HG02588 (cell line): ENCODE data around the gene PPP2R3B.
"Not testable (repeated sequence)": the region's sequence is repeated elsewhere in the genome, so short reads cannot be mapped to it uniquely, and the experiment has no call there.

ENCODE experiments used
- ATAC-seq: cut with Tn5 transposase; IDR thresholded peaks from one replicate; pipeline ENCODE4 v1.9.1; 2021; ENCODE audit warnings: mild to moderate bottlenecking, moderate library complexity; ENCODE audit not compliant: unreplicated experiment

Gene PPP2R3B

DNA sequence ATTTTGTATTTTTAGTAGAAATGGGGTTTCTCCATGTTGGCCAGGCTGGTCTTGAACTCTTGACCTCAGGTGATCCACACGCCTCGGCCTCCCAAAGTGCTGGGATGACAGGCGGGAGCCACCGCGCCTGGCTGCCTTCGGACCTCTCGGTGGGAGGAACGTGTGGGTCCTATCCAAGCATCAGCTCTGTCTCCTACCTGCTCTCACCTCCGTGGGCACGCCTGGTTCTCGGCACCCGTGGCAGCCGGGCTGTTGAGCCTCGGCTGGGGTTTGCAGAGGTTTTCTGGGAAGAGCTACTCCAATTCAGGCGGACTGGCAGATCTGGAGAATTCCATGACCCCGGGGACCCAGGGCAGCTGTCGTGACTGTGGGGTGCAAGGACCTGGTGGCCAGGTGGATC is 23.6 kb upstream of the PPP2R3B start:
- ATAC-seq, result no peak

DNA sequence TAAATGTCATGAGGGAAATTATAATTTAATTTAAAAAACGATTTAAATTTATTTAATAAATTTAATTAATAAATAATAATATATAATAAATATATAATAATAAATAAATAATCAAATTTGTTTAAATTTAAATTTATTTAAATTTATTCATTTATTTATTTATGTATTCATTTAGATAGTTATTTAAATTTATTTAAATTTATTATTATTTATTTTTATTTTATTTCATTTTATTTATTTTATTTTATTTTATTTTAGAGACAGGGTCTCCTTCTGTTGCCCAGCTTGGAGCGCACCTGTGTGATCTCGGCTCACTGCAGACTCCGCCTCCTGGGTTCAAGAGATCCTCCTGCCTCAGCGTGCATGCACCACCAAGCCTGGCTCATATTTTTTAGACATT is 18.4 kb upstream of the PPP2R3B start:
- no peak for ATAC-seq

DNA sequence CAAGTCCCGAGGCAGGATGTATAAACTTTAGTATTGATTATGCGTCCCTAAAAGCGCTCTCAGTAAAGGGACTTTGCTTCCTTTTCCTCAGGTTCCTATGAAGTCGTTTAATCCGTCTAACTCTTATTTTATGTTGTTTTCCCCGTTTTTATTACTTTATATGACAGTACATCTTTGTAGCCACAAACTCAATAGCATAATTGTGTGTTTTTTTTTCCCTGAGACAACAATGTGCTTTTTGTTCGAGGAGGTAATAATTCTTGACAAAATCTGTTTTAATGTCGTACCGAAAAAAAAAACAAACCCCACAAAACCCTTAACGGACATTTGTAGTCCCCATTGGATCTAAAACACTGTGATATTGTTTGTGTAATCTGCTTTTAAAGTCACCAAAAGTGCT is 17.9 kb upstream of the PPP2R3B start:
- ATAC-seq, result no peak

DNA sequence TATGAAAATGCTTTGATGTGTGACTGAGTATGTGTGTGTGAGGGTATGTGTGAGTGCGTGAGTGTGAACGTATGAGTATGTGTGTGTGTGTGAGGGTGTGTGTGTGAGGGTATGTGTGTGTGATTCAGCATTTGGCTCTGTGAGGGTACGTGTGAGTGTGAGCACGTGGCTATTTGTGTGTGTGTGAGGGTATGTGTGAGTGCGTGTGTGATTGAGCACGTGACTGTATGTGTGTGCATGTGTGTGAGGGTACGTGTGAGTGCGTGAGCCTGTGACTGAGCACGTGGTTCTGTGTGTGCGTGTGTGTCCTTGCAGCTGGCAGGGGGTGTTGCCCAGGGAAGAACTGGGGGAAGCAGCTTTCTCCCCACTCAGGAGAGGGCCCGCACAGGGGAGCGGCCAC is 16.1 kb upstream of the PPP2R3B start:
- ATAC-seq, result no peak

DNA sequence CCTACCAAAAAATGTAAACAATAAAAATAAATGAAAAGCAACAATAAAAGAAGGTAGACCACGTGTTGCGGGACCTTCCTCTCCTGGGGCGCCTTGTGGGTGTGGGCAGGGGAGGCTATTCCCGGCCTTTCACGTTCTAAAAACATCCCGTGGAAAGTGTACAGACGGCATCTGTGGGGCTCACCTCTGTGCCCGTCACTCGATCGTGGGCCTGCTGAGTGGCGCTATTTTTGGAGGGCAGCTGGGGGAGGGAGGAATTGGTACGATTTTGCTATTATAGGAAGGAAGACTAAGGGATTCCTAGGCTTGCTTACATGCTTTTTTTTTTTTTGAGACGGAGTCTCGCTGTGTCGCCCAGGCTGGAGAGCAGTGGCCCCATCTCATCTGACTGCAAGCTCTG is 13.6 kb upstream of the PPP2R3B start:
- ATAC-seq, result no peak

DNA sequence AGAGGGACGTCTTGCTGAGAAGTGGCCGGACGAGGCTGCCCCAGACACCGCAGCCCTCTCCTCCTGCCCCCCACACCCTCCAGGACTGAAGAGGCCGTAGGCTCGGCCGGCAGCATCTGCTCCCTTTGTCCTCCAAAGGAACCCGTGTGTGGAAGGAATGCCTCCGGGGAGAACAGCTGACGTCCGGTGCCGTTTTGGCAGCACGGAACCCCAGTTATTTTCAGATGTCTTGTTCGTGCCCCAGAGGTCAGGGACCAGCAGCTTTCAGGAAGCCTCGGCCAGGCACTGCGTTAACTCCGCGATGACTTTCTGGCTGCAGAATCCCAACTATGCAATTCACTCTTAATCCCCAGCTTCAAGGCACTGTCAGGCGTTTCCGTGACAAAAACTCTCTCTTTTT is 10.9 kb upstream of the PPP2R3B start:
- no peak for ATAC-seq

DNA sequence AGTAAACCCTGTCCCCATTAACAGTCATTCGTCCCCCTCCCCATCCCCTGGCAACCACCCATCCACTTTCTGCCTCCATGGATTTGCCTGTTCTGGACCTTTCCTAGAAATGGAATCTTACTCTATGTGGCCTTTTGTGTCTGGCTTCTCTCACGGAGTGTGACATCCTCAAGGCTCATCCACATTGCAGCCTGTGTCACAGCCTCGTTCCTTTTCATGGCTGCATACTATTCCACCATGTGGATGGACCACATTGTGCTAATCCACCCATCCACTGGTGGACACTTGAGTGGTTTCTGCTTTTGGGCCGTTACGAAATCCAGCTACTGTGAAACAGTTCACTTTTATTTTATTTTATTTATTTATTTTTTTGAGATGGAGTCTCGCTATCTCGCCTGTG is 8.1 kb upstream of the PPP2R3B start:
- ATAC-seq, result no peak

DNA sequence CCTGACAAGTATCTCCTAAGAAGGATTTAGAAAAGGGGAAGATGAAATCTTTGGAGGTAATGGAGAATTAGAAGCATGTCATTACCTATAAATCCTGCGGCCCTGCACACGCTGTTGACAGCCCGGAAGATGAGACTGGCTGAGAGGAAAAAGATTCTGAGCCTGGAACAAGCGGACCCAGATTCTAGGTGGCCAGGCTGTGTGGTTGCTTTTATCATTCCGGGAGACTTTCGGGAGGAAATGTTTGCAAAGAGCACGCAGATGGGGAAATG is 5.8 kb upstream of the PPP2R3B start:
- no peak for ATAC-seq

DNA sequence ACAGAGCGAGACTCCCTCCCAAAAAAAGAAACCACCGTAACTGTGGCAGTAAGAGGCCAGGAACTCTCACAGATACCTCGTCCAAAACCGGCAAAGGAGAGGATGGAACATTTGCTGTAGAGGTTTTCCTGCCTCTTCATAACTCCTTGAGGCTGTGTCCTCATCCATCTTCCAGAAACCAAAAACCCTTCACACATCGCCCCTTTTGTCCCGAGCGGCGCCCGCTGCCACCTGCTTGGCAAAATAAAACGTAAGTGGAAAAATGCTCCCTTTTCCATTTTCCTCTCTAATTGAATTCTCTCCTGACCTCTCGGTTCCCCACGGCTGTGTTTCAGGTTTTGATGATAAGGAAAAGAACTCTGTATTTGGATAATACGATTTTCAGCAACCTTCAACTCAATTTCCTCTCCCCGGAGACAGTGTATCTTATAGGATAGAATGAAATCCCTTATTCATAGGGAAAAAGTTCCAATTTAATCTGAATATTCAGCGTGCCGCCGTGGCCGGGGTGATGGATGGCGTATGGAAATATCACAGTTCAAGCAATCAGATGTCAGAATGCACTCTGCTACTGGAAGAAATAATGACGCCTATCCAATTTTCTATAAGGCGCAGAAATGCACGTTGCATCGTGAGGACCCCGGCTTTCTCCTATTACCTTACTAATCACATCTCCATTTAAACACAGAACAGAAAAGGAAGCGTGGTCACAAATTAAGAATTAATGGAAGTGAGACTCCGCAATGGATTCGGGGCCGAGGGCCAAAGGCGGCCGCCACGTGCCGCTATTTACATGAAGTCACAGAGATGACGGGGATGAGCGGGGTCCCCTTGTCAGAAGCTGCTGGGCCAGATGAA is 5.2 kb upstream of the PPP2R3B start:
- no peak for ATAC-seq

DNA sequence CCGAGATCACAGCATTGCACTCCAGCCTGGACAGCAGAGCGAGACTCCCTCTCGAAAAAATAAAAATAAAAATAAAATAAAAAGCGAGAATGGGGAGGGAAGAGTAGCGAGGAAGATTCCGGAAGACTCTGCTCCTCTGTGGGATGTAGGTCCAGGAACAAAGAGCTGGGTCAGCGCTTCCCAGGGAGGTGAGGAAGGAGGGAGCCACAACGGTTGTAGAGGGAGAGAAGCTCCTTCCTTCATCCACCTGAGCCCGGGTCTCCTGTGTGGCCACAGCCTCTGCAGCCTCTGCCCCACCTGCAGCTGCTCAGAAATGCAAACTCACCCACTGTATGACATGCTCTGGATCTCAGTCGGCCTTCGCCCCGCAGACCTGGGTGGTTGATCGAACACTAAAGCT is 3.8 kb upstream of the PPP2R3B start:
- no peak for ATAC-seq

DNA sequence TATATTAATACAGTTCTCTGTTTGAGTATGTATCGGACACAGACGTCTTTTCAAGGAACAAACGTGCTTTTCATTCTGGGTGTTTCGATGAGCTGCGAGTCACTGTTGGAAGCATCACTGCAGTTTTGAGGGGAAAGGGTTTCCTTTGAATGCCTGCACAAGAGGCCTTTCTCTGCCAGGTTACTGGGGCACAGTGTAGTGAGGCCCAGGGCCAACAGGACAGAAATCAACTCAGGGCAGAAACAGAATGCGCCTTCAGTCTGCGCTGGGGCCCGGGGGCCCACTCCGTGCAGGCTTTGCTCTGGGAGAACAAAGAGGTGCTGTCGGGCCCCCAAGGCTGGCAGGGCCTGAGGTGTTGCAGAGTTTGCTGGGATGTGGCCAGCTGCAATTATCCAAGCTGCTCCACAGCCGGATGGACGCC is 2.3 kb upstream of the PPP2R3B start:
- ATAC-seq, result no peak

DNA sequence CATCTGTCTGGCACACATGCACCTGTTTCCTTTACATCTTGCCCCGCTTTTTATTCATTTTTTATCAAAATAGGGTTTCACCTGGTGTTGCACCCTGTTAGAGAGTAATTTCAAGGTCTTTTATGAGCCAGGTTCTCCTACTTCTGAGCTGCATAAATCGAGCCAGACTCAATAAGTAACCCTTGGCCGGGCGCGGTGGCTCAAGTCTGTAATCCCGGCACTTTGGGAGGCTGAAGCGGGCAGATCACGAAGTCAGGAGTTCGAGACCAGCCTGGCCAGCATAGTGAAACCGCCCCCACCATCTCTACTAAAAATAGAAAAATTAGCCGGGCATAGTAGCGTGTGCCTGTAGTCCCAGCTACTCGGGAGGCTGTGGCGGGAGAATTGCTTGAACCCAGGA is 1.0 kb upstream of the PPP2R3B start:
- ATAC-seq, result no peak

DNA sequence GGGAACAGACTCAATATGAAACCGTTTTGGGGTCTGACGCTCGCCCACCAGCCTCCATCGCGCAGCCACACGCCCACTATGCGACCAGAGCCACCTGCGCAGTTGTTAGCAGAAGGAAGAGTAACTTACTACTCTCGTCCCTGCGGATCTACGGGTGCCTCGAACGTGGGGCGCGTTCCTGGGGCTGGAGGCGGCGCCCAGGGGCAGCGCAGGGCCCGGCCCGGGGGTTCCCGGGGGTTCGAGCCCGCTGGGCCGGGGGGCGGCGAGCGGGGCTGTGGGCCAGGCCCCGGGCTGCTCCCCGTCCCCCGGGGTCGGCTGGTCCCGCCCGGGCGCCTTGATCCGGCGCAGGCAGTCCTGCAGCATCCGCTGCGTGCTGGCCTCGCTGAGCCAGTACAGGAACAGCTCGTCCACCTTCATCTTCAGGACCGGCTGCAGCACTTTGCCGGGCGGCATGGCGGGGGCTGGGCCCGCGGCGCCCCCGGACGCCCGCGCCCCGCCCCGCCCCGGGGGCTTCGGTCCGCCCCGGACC is 404 bp downstream of the PPP2R3B start:
- ATAC-seq, result peak; percentile 31

DNA sequence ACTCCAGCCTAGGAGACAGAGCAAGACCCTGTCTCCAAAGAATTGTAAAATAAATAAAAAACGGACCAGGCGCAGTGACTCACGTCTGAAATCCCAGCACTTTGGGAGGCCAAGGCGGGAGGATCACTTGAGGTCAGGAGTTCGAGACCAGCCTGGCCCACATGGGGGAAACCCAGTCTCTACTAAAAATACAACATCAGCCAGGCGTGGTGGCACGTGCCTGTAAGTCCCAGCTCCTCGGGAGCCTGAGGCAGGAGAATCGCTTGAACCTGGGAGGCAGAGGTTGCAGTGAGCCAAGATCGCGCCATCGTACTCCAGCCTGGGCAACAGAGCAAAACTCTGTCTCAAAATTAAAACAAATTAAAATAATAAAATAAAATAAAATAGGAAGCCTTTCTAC is 971 bp downstream of the PPP2R3B start:
- not testable (repeated sequence) for ATAC-seq

DNA sequence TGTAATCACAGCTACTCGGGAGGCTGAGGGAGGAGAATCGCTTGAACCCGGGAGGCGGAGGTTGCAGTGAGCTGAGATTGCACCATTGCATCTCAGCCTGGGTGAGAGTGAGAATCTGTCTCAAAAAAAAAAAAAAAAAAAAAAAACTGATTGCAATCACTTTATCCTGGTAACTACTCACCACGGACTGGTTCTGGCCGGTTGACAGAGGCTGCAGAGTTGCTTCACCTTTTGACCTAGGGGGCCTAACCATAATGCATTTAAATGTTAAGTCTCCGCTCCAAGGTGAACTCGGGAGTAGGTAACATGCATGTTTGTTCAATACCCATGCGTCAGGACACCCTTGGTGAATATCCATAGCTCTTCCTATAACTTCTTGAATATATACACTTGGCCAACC is 1.8 kb downstream of the PPP2R3B start:
- ATAC-seq, result no peak

DNA sequence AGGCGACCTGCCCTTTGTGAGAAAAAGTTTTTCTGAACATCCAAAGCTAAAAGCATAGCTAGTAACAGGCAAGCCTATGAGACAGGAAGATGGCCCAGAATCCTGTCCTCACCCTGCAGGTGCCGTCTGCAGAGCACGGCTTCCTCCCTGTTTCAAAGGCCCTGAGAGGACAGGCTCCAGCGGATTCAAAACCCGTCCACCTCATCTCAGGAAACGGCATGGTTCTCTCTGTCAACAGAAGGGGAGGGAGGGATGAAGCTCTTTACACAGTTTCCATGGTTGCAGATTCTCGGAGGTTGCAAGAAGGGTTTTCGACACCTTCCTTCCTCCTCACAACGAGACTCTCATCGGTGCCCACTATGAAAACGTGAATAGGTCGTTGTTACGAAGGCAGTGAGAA is 8.3 kb downstream of the PPP2R3B start:
- no peak for ATAC-seq

DNA sequence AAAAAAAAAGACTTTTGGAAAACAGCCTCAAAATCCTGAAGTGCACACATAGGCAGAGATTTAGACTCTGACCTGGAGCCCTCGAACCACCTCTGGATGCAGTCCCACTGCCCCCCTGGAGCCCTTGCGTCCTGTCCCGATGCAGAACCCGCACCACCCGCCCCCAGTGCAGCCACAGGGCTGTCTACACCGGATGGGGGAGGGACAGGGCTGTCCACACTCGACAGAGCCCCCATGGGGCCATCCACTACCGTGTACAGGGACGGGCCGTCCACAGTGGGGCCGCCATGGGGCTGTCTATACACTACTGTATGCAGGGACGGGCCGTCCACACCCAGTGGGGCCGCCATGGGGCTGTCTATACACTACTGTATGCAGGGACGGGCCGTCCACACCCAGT is 10.5 kb downstream of the PPP2R3B start:
- not testable (repeated sequence) for ATAC-seq

DNA sequence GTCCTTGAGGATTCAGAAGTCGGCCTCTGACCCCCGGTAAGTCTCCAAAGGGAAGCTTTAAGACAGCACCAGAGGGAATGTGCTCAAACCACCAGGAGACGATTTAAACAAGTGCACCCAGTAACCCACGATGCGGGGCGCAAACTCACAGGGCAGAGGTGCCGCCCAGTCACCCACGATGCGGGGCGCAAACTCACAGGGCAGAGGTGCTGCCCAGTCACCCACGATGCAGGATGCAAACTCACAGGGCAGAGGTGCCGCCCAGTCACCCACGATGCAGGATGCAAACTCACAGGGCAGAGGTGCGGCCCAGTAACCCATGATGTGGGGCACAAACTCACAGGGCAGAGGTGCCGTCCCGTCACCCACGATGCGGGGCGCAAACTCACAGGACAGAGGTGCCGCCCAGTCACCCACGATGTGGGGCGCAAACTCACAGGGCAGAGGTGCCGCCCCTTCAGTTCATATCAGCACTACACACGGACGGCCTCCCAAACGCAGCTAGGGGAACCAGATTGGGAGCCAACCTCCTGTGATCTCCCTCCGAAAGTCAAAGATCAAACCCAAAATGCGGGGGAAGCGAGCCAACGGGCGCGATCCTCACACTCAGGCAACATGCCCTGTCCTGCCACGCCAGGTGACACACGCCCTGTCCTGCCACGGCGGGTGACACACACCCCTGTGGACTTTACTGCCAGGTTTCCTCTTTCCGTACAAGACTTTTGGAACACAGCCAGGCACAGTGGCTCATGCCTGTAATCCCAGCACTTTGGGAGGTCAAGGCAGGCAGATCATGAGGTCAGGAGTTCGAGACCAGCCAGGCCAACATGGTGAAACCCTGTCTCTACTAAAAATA is 11.3 kb downstream of the PPP2R3B start:
- no peak for ATAC-seq

DNA sequence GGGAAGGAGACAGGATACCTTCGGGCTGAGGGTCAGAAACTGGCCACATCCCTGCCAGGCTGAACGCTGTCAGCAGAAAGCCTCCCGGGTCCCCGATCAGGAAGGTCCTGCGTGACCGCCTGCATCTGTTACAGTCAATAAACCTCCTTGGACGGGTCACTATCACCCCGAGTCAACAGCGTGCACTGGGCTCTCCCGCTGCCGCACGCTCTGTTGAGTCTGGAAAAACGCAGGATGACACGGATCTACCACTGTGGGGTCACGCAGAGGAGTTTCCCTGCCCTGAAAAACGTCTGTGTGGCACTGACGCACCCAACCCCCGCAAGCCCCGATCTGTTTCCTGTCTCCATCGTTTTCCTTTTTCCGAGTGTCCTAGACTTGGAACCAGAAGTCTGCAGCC is 12.1 kb downstream of the PPP2R3B start:
- ATAC-seq, result no peak

DNA sequence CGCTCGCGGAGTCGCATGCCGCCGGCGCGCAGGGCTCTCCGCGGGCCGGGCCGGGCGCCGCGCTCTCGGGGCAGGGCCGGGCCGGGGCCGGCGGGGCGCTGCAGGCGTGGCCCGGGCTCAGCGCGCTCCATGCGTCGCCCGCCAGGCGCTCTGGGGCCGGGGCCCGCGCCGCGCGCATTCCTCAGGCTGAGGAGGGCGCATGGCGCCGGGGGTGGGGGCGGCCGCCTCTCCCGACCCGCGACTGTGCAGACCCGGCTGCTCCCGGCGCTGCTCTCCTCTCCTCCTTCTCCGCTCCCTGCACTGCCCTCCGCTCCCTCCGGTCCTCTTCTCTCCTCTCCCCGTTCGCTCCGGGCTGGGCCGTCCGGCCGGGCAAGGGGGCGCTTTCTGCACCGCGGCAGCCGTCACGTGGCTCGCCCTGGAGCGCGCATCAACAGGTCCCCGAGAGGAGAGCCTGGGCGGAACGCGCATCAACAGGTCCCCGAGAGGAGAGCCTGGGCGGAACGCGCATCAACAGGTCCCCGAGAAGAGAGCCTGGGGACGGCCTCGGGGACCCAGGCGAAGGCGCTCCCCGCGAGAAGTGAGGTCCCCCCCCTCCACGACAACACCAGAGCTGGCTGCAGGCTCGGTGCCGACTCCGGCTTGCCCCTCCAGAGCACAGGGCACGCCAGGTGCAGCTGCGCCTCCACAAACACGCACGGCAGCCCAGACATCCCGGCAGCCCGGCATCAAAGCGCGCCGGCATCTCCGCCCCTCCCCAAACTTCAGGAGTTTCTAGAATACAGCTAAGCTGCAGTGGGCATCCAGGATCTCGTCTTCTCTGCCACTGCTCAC is 12.9 kb downstream of the PPP2R3B start:
- no peak for ATAC-seq
